HEK293T (cell line): Measurements from ENCODE around the gene PLA2G4D.

Source experiments
- BHLHE40 ChIP-seq: fragments of 450-650 bp; IDR thresholded peaks from 2 replicates; pipeline ENCODE4 v1.6.1; 2016; ENCODE audit warnings: mild to moderate bottlenecking, moderate library complexity, borderline replicate concordance
- FOXA1 ChIP-seq: fragments of 450-650 bp; IDR thresholded peaks from 2 replicates; pipeline ENCODE4 v1.6.1; 2016; ENCODE audit warnings: mild to moderate bottlenecking
- FOXK2 ChIP-seq: fragments of 450-650 bp; IDR thresholded peaks from 2 replicates; pipeline ENCODE4 v1.6.1; 2016; ENCODE audit warnings: mild to moderate bottlenecking
- HDGF ChIP-seq: fragments of 450-650 bp; IDR thresholded peaks from 2 replicates; pipeline ENCODE4 v1.6.1; 2017; ENCODE audit warnings: antibody characterized with exemption, borderline replicate concordance
- SP1 ChIP-seq: fragments of 450-650 bp; IDR thresholded peaks from 2 replicates; pipeline ENCODE4 v1.6.1; 2017

DNA sequence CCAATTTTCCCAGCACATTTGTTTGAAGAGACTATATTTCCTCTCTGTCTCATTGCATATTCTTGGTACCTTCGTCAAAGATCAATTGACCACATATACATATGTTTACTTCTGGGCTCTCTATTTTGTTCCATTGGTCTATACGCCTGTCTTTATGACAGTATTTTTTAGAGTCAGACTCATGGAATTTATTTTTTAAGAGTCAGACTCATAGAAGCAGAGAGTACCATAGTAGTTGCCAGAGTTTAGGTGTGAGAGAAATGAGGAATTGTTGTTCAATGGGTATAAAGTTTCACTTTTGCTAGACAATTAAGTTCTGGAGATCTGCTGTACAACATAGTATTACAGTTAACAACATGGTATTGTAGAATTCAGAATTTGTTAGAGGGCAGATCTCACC, 35.0 kb upstream of the PLA2G4D start:
- TF ChIP-seq SP1 (no peak), FOXK2 (no peak), BHLHE40 (no peak), FOXA1 (no peak), HDGF (no peak)
